NCI-H1092 (cell line): ENCODE data around the gene ROR1.
"Not testable (repeated sequence)": the region's sequence is repeated elsewhere in the genome, so short reads cannot be mapped to it uniquely, and the experiment has no call there.

Experiments used
- DNase-seq: peaks from one replicate; lab custom pipeline; 2025; lab: John Stamatoyannopoulos, UW

The ROR1 gene

DNA sequence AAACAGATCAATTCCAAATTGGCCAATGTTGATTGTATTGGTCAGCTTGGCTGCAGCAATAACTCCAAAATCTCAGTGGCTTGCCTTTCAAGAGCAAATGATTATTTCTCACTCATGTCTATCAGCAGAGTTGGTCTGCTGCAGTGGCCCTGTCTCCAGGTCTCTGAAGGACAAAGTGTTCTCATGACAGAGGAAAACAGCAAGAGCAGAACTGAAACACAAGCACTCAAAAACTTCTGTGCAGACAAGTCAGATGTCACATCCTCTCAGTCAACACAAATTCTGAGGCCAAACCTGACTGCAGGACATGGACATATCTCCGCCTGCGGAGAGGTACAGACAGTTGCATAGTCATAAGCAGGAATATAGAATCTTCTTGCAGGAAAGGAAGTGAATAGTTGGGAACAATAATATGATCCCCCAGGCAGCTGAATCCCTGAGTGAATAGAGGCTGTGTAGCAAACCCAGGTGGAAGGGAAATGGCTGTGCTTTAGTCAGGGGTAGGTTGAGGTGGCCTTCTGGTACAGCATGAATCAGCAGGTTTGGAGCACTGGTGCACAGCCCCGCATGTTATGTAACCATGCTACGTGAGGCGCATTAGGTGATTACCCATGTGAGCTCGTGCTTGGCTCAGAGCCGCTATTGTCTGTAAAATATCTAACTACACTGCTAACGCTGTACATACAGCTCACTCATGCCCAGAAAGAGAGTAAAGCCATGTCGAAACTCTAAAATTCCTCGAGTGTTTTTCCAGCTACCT lies 412.5 kb downstream of the ROR1 start:
- DNase-seq = no peak

GRCh38 chr1:64186898-64187280 lies 413.1 kb downstream of the ROR1 start:
- no peak for DNase-seq

DNA sequence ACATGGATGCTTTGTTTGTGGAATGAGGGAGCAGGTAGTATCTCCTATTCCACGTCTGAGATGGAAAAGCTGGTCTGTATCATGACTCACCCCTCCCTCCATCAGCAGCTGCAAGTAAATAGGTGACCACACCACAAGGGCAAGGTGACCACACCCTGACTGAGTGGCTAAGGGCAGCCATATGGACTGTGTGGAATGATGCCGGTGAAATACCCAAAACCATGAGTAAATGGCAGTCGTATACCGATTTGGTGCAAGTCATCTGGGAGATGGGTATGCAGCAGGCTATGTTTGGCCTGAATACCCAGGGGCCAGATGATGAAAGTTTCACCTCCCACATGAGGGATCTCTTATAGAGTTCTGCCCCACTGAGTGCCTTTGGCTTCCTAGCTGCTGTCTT lies 413.8 kb downstream of the ROR1 start:
- DNase-seq = no peak

- DNase-seq = no peak
Observed at GRCh38 chr1:64192290-64192689, 418.5 kb downstream of the ROR1 start.

DNA sequence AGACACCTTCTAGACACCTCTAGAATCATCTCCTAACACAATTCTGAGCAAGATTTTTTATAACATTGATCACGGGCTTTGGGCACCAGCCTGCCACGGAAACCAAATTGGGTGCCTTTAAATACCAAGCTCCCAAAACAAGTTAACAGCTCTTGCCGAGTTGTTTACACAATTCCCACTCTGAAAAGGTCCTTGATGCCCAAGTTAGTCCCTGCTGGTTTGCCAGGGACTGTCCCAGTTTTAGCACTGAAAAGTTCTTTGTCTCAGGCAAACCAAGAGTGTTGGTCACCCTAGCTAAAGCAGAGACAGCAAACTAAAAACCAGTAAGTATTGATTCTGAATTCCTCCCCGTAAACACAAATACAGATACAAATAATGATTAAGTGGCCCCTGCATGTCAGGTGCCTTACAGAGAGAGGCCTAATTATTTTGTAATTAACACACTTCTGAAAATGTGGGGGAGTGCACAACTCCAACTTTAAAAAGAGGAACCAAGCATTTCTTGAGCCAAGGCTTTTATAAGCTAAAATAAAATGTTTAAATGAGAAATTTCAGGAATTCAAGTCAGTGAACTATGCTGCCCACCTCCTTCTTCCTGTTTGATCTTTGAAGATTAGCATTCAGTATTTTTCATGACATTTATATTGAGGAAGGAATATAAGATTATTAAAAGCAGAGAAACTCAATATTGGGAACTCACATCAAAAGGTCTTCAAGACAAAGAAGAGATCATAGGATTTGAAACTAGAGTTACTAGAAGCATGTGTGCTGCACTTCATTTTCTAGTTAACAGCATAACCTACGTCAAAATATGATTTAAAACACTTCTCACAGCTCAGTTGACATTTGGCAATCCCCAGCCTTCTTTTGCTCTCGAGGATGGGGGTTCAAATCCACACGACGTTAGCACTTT lies 420.6 kb downstream of the ROR1 start:
- no peak for DNase-seq

GRCh38 chr1:64195081-64195395 lies 421.2 kb downstream of the ROR1 start:
- no peak for DNase-seq

DNA sequence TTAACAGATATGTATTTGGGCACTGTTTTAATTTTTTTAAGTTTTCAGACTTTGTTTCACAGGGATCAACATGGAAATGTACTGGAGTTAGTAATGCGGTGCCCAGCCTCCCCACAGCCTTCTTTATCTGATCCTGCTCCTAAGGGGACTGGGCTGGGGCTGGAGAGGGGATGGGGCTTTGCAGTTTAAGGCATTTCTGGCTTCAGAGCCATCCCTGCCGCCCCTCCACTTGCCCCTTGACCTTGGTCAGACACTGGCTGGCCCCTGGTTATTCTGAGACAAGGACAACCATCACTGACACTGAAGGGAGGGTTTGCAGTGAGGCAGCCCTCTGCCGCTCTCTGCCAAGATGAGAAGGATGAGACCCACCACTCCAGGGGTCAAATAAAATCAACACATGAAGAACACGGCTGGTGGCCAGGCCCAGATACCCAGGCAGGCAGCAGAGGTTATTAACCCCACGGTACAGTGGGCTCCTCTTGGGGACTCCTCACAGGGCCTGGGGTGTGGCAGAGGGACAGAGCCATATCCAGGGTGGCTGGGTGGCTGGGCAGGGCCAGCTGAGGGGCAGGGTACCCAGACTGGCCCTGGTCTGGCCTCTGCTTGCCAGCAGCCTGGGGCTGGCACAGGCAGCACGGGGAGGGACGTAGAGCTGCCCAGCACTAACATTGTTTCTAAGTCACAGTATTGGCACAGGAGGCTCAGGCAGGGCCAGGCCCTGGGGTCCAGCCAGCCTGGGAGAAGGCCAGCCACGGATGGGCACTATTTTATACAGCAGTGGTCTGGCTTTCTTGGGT lies 422.5 kb downstream of the ROR1 start:
- no peak for DNase-seq

DNA sequence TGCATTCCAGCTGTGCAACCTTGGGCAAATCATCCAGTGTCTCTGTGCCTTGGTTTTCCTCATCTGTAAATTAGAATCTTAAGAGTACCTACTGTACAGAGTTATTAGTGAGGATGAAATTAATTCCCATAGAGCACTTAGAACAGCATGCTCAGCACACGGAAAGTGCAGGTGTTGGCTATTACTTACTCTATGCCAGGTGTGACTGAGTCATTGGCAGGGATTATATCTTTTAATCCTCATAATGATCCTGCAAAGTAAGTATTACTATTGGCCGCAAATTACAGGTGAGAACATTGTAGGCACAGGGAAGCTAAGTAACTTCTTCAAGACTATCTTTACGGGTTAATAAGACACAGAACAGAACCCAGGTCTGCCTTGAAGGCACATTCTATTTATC lies 423.3 kb downstream of the ROR1 start:
- DNase-seq = no peak

DNA sequence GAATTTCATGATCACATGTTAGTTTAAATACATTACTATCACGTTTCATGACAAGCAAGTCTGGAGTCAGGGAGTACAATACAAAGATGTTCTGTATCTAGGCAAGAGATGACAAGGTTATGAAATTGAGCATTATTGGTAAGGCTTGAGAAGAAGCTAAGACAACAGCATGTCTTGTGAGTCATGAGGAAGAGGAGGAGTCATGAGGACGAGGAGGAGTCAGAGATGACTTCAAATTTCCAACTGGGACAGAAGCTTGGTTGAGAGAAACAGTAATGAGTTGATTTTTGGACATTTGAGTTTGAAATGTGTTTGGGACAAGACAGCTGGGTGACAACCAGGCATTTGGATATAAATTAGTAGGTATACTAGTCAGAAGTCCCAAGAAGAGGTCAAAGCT lies 425.3 kb downstream of the ROR1 start:
- no peak for DNase-seq

- no peak for DNase-seq
Observed at GRCh38 chr1:64200064-64200463, 426.2 kb downstream of the ROR1 start.

DNA sequence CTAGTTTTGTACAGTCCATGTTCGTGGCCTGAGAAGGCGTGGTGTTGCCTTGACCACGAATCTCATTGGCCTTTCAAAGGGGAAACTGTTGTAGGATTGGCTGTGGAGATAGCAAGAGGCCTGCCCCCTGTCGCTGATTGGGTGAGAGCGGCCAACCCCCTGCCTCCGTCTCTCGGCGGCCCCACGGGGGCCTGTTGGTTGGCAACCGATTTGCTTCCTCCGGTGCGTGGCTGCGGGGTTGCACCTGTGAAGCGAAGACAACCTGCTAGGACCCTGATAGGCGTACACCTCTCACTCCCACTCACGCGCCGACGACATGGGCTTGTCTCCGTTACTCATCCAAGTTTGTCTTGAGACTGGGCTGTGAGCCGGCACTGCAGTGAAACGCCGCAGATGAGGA lies 429.6 kb downstream of the ROR1 start, which contains the start of gene UBE2U:
UBE2U (plus strand) TSS at position 204 of the 400 bp plus-strand sequence. CDS start 428 bp downstream, outside the sequence.
- no peak for DNase-seq

DNA sequence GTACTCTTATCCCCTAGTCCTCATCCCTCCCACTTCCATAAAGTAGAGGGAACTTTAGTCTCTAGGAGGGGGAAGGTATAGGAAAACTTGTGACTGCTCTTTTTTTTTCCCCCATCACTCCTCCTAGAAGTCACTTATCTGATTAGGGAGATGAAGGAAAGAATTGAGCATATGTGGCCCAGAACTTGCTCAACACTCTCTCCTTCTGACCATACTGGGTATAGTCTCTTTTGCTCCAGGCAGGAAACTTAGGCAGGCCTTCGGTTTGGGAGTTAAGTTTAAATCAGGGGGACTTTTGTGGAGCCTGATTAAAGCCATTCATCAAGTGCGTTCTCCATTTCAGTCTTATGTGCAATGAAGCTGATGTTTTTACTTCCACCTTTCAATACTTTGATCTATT lies 435.4 kb downstream of the ROR1 start:
- DNase-seq = no peak

GRCh38 chr1:64212031-64212430 lies 438.2 kb downstream of the ROR1 start:
- DNase-seq = no peak

DNA sequence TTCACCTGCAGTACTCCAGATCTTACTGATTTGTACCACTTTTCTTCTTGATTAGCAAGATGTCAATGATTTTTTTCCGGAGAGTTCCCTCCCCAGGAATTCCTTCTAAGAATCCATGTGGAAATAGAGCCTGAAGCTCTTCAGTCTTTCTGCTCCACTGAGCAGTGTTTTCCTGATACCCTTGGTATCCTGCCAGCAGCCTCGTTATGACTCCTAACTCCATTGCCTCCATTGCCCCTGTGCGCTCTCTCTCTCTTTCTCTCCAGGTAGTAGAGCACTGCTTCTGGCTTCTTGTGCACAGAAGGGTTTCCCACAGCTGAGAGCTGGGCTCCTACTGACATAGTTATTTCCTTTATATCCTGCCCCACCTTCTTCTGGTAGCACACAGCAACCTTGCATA lies 441.8 kb downstream of the ROR1 start:
- peak; percentile 40 for DNase-seq

DNA sequence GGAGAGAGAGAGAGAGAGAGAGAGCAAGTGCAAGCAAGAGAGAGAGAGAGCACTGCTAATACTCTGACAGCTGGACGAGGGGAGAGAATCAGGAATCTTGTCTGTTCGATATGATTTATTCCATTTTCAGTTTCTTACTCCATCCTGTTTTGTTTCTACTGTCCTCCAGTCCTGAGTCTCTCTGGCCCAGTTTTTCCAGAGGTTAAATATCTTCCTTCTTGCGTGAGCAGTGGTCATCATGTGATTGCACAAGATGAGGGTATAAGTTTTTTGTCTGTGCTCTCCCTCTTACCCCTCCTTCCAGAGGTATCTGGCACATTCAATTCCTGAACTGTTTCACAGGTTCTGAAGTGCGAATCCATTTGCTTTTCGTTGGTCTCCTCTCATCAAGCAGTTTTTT lies 446.4 kb downstream of the ROR1 start:
- DNase-seq = no peak

DNA sequence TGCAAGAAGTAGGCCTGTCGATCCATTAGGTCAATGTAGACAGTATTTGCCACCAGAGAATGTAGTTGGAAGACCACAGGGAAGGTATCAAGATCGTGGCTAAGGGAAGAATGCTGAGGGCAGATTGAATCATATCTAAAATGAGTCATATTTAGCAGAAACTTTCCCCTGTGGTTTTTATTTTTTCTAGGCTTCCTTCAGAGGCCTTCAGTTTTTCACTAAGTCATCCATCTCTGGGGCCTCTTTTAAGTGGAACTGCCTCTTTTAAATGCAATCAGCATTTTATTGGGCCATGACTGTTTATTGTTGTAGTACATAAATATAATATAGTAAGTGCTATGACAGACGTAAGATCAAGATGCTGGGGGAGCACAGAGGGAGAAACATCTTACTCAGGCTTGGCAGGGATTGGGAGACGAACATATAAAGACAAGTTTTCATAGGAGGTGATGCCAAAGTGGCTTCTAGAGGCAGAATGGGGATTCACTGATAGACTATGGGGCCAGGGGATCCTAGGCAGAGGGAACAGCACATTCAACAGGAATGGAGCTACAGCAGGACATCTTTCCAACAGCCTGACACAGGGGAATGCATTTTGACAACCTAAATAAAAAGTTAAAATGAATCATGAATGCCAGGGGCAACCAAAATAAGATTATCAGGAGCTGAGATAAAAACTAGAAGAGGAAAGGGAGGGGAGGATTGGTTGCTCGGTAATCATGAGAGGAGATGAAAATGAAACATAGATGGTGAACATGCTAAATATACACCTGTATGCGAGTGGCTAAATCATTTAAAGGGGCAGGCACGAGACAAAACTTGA lies 449.7 kb downstream of the ROR1 start:
- no peak for DNase-seq

GRCh38 chr1:64224236-64224635 lies 450.4 kb downstream of the ROR1 start:
- DNase-seq = not testable (repeated sequence)

GRCh38 chr1:64228167-64228957 lies 454.5 kb downstream of the ROR1 start:
- DNase-seq = no peak

DNA sequence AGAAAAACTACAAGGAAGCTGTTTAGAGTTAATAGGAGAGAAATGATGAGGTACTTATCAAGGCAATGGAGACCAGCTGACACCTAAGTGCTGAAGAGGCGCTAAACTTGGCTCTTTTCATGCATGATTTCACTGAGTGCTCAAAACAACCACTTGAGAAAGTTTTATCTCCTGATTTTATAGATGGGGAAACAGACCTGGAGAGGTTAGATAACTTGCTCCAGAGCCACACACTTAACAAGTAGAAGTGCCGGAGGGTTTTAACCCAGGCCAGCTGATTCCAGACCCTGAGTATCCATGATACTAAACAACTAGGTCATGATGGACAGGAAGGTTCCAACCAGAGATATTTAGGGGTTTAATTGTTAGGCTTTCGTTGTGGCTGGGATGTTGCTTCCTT lies 455.5 kb downstream of the ROR1 start:
- DNase-seq = no peak
